ENCODE data around the gene RFX7. TPM values are rescaled to one million over a fixed set of nuclear protein-coding genes. Genes with fewer than 3 reads are reported as not detected.

The RFX7 gene
- total and polyA plus RNA-seq, 2 of the 4 experiments (the other 2 are of a cell fraction): 4.1 to 10.6 TPM

DNA sequence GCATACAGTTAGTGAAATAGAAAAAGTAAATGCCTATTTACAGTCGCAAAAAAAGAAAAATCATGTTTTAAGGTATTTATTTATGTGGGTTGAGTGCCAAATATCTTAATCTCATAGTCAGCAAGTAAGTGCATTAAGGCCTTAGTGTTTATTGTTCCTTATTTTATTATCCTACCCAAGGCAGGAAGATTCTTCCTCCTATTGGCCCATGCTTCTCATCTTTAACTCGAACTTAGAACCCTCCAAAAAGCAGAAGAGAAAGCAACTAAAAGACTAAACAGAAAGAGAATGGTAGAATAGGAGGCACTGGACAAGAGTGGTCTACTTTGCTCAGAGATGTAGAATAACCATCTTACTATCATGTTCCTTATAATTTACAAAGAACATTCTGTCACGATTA is 7.5 kb downstream of the RFX7 start:
- no peak overlapping the region for H3K4me3 ChIP-seq (ENCODE audit: insufficient read depth, low read depth, low read length)
- H3K56ac ChIP-seq (ENCODE audit: extremely low read depth, insufficient read depth, low read length): no peak overlapping the region
- H2BK5ac ChIP-seq (ENCODE audit: low read depth, low read length, poor library complexity, severe bottlenecking): no peak overlapping the region
- no peak overlapping the region for H2BK20ac ChIP-seq (ENCODE audit: low read depth, low read length)
- H4K20me1 ChIP-seq (ENCODE audit: insufficient read depth, low read length): peaks cover 13% of the 10 kb centered on the region; the same call in 1 of the 2 replicates
- TF ChIP-seq MAFK (IDR thresholded peaks at IDR 0.05; ENCODE audit: low read depth, low read length) (0 out of 2 replicates have a peak, but pooled peaks have one; percentile 4), RCOR1 (IDR thresholded peaks at IDR 0.05; ENCODE audit: insufficient replicate concordance, low read length) (no peak), CTCF (conservative IDR thresholded peaks at IDR 0.05; ENCODE audit: low read depth, low read length) (no peak)
- ChIA-PET CTCF (no interaction called here), POLR2A (ENCODE audit: unreplicated experiment) (interaction anchor here (0.6 kb wide), 1 partner anchor 16 kb away, joined by 7 read pairs; no protein-coding TSS in a partner anchor)
- peaks cover 14% of the 10 kb centered on the region for H3K9me3 ChIP-seq (ENCODE audit: control insufficient read depth, insufficient read depth, low read length)
- H2AK5ac ChIP-seq (ENCODE audit: low read depth, low read length): no peak overlapping the region
- no peak overlapping the region for H4K5ac ChIP-seq (ENCODE audit: low read depth, low read length)
- no peak overlapping the region for H3K23ac ChIP-seq (ENCODE audit: low read depth, low read length)
- no peak overlapping the region for H4K91ac ChIP-seq (ENCODE audit: insufficient read depth, low read depth, low read length)
- H3K9ac ChIP-seq (ENCODE audit: low read depth, low read length): no peak overlapping the region
- H3K4me1 ChIP-seq (ENCODE audit: control insufficient read depth, insufficient read depth, low read length): no peaks in the 10 kb centered on the region
- peak; percentile 64 for ATAC-seq (ENCODE audit: low read depth)
- in situ Hi-C loops (cut with MboI; ENCODE audit: low sequenced_read_pairs) (no loop called here), intact Hi-C loops (cut with micrococcal nuclease) (no loop called here), dilution Hi-C loops (cut with HindIII; ENCODE audit: low sequenced_read_pairs, unreplicated experiment) (no loop called here)
- no peak overlapping the region for H2AFZ ChIP-seq (replicated peaks; ENCODE audit: low read length, poor library complexity)
- no peak overlapping the region for H4K8ac ChIP-seq (ENCODE audit: low read depth in 2 of 2, low read length in 2 of 2)
- no peak overlapping the region for H2AK9ac ChIP-seq (replicated peaks; ENCODE audit: low read depth, low read length, poor library complexity)
- no peak overlapping the region for H3K27ac ChIP-seq (ENCODE audit: insufficient read depth, low read length)
- BruUV-seq (replicated peaks): no TSS peak
- no peak overlapping the region for H3K18ac ChIP-seq (ENCODE audit: low read depth, low read length)
- H3K36me3 ChIP-seq (ENCODE audit: control insufficient read depth, insufficient read depth, low read length): peaks cover 12% of the 10 kb centered on the region
- H3K4ac ChIP-seq (ENCODE audit: low read depth, low read length): no peak overlapping the region
- peaks cover 19 to 36% of the 10 kb centered on the region in 2 experiments for H3K79me1 ChIP-seq (ENCODE audit: low read depth in 1 of 2, low read length in 2 of 2)
- H3K9me1 ChIP-seq (ENCODE audit: insufficient read depth, low read length): no peaks in the 10 kb centered on the region
- no peak overlapping the region for H2BK15ac ChIP-seq (ENCODE audit: low read depth, low read length)
- H3K14ac ChIP-seq (replicated peaks; ENCODE audit: low read depth, low read length): 0 out of 2 replicates have a peak overlapping the region, but pooled peaks have one; percentile 58
- WGBS, 2 experiments (ENCODE audit: extremely low coverage in 2 of 2, insufficient read length in 1 of 2): no CpG with 5 or more reads among the region's 3 CpGs
- no peak overlapping the region for H2BK120ac ChIP-seq (ENCODE audit: low read depth, low read length)
- no peak overlapping the region for H3K4me2 ChIP-seq (ENCODE audit: low read depth, low read length)
- DNase-seq: peak; percentile 44
- no peaks in the 10 kb centered on the region for H3K27me3 ChIP-seq (ENCODE audit: control insufficient read depth, insufficient read depth, low read length)
